Measurements from ENCODE around the gene ASTN1. TPM values are rescaled to one million over a fixed set of nuclear protein-coding genes. Genes with fewer than 3 reads are reported as not detected.

Gene ASTN1
- total RNA-seq, 4 donors from 2014 or later: 0.11 to 0.33 (median 0.19) TPM

- no peaks in the 10 kb centered on the region for H3K36me3 ChIP-seq
- WGBS, 2 donors: 92 to 95% methylated on average over 1 of the region's 1 CpG
- intact Hi-C loops (cut with DNase I): no loop called here
- no peak overlapping the region for H3K4me3 ChIP-seq (replicated peaks in 1 of 3)
- H3K27me3 ChIP-seq: no peaks in the 10 kb centered on the region
- no peaks in the 10 kb centered on the region for H3K4me1 ChIP-seq
- no peak for DNase-seq
- no peak overlapping the region for H3K27ac ChIP-seq
- TF ChIP-seq CTCF (IDR thresholded peaks at IDR 0.05): no peak
- H3K9me3 ChIP-seq: no peaks in the 10 kb centered on the region
Measured at GRCh38 chr1:176931526-176931925, 233.0 kb downstream of the ASTN1 start.

DNA sequence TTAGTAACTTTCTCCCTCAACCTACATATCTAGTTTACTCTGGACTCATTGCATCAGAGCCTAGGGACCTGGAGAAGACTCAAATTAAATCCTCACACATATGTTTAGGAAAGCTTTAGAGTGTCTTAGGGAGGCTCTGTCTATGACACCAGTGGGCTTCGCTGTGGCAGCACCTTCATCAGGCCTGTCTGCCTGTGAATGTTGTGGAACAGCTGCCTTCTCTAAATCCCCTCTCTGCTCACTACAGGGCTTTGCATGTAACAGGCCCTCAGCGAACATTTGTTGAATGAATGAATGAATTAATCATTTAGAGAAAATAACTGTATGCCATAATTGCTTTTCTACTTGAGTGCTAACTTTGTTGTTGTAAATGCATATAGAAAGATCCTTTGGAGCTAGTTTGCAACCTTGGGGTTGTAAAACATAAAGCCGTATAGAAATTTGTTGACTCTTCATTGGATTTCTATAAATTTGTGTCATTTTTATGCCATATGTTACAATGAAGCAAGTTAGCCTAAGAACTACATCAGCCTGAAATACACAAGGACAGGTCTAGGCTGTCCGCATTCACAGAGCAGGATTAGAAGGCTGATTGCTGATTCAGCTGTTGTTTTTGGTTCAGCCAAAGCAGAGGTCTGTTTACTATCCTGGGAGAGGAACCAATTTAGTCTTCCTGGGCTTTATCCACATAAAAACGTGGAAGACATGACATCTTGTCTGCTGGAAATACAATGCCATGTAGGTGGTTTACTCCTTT is 238.0 kb downstream of the ASTN1 start:
- TF ChIP-seq CTCF (IDR thresholded peaks at IDR 0.05) (no peak), POLR2A (IDR thresholded peaks at IDR 0.05) (no peak)
- intact Hi-C loops (cut with DNase I): no loop called here
- Histone ChIP-seq H3K4me1 (no peaks in the 10 kb centered on the region), H3K4me3 (replicated peaks in 1 of 3) (no peak overlapping the region), H3K36me3 (no peaks in the 10 kb centered on the region), H3K9me3 (no peaks in the 10 kb centered on the region), H3K27me3 (no peaks in the 10 kb centered on the region), H3K27ac (no peak overlapping the region)
- no peak for DNase-seq
- 71 to 76% methylated on average over 5 of the region's 5 CpGs for WGBS, 2 donors

DNA sequence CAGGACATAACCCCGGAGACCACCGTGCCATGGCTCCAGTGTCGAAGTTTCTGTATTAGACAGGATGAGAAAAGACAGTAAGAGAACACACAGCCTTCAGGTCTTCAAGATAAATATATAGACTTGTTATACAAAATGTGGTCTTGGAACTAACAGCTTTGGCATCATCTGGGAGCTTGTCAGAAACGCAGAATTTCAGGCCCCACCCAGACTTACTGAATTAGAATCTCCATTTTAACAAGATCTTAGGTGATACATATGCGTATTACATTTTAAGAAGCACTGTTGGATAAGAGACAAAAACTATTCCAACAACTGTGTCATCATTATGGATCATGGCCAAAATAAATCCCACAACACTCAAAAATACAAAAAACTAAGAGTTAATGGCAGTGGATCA is 239.3 kb downstream of the ASTN1 start:
- H3K4me1 ChIP-seq: no peaks in the 10 kb centered on the region
- H3K4me3 ChIP-seq (replicated peaks in 1 of 3): no peak overlapping the region
- 92 to 93% methylated on average over 5 of the region's 5 CpGs for WGBS, 2 donors
- H3K27me3 ChIP-seq: no peaks in the 10 kb centered on the region
- H3K27ac ChIP-seq: no peak overlapping the region
- H3K9me3 ChIP-seq: no peaks in the 10 kb centered on the region
- DNase-seq: no peak
- H3K36me3 ChIP-seq: no peaks in the 10 kb centered on the region
- TF ChIP-seq CTCF (IDR thresholded peaks at IDR 0.05) (no peak), POLR2A (IDR thresholded peaks at IDR 0.05) (no peak)
- intact Hi-C loops (cut with DNase I): no loop called here

GRCh38 chr1:176923283-176923682 is 241.2 kb downstream of the ASTN1 start:
- Histone ChIP-seq H3K4me3 (replicated peaks in 1 of 3) (no peak overlapping the region), H3K27me3 (no peaks in the 10 kb centered on the region), H3K4me1 (no peaks in the 10 kb centered on the region), H3K27ac (no peak overlapping the region), H3K36me3 (no peaks in the 10 kb centered on the region), H3K9me3 (no peaks in the 10 kb centered on the region)
- 87 to 88% methylated on average over 1 of the region's 1 CpG for WGBS, 2 donors
- intact Hi-C loops (cut with DNase I): no loop called here
- TF ChIP-seq POLR2A (IDR thresholded peaks at IDR 0.05) (no peak), CTCF (IDR thresholded peaks at IDR 0.05) (no peak)
- DNase-seq: no peak

DNA sequence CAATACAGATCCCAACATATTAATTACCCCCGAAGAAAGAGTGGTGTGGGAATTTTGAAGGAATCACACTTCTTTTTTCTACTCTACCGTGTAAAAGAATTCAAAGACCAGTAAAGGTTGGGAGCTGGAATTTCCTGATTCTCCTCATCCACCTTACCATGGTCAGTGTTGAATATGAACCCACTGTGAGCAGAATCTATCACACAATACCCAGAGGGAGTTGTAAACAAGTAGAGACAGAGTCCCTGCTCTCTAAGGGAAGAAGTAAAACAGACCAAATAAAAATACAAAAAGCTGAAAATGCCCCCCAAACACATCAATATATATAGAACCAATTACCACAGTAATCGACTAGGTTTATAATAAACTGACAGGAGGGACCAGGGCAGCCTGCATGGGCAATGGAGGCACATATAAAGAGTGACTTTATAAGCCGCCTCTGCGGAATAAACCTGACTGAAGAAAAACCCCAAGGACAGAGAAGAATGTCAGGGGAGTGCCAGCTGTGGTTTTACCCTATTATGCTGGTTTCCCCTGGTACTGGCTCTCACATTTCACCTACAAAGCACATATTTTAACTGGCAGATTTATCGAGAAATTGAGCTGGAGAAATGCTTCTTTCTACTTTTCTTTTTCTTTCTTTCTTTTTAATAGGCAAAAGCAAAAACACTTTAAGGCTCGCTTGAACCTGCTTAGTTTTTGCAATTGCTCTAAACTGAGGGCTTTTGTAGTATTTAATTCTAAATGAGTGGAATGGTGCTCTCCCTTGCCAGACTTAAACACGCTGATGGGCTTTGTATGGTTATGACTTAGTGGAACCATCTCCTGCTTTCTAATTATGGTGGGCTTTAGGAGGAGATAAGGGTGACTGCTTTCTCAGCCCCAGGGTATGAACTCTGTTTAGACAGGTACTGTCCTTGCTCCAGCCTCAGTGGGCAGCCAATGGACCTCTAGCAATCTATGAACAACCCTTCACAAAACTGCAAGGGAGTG is 244.8 kb downstream of the ASTN1 start:
- no peak for TF ChIP-seq POLR2A (IDR thresholded peaks at IDR 0.05)
- intact Hi-C loops (cut with DNase I): no loop called here
- no peak for DNase-seq

More for the DNA sequence above, 244.8 kb downstream of the ASTN1 start:
- 88 to 89% methylated on average over 8 of the region's 8 CpGs for WGBS, 2 donors
- H3K9me3 ChIP-seq: no peaks in the 10 kb centered on the region
- H3K27ac ChIP-seq: no peak overlapping the region
- H3K4me1 ChIP-seq: no peaks in the 10 kb centered on the region
- no peaks in the 10 kb centered on the region for H3K27me3 ChIP-seq
- no peak overlapping the region for H3K4me3 ChIP-seq (replicated peaks in 1 of 3)
- H3K36me3 ChIP-seq: no peaks in the 10 kb centered on the region
